ENCODE data around the gene GALNS. TPM values are rescaled to one million over a fixed set of nuclear protein-coding genes. Genes with fewer than 3 reads are reported as not detected.

The GALNS gene
- total and polyA plus RNA-seq, 4 donors: 6.8 to 20.6 (median 10.8) TPM

DNA sequence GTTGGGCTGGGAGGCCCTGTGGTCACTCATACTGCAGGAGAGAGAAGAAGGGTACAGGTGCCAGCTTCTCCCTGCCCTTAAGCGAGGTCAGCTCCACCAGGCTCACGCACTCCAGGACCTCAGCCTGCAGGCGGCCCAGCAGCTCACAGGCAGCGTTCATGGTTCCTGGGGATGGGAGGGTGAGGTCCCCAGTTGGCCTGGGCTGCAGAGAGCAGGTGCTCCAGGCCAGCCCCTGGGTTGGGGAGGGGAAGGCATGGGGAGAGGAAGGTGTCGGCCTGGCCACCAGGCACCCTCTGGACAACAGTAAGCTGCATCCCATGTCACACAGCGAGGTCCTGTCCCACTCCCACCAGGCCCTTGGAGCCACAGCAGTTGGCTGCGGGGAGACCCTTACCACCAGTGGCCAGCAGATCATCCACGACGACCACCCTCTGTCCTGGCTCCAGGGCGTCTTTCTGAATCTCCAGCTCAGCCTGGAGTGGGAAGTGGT, 47.0 kb downstream of the GALNS start:
- no peaks in the 10 kb centered on the region for H3K9me3 ChIP-seq (ENCODE audit: control insufficient read depth in 4 of 4, low read length in 3 of 4)
- H3K4me3 ChIP-seq (ENCODE audit: low read depth in 1 of 3, low read length in 3 of 3): no peak overlapping the region
- H3K27me3 ChIP-seq (ENCODE audit: control insufficient read depth in 4 of 4, insufficient read depth in 4 of 4, low read length in 3 of 4): no peaks in the 10 kb centered on the region
- peaks cover 0 to 8% (median 3%) of the 10 kb centered on the region in 4 donors for H3K36me3 ChIP-seq (ENCODE audit: control insufficient read depth in 4 of 4, insufficient read depth in 3 of 4, low read depth in 1 of 4, low read length in 3 of 4)
- no peak for TF ChIP-seq YY1 (IDR thresholded peaks at IDR 0.05)
- no peak for TF ChIP-seq HNF4G (IDR thresholded peaks at IDR 0.05)
- no peak for TF ChIP-seq GABPA (IDR thresholded peaks at IDR 0.05 in 1 of 2, conservative IDR thresholded peaks at IDR 0.05 in 1 of 2)
- DNase-seq (ENCODE audit: low spot score): no peak
- peaks cover 4 to 29% (median 18%) of the 10 kb centered on the region in 4 donors for H3K4me1 ChIP-seq (ENCODE audit: control insufficient read depth in 4 of 4, insufficient read depth in 4 of 4, low read length in 3 of 4)
- H3K9ac ChIP-seq (ENCODE audit: low read depth in 1 of 2, low read length in 2 of 2): no peak overlapping the region
- 91% methylated on average over 10 of the region's 10 CpGs for WGBS
- H3K27ac ChIP-seq (ENCODE audit: low read depth in 1 of 2, low read length in 2 of 2): no peak overlapping the region

DNA sequence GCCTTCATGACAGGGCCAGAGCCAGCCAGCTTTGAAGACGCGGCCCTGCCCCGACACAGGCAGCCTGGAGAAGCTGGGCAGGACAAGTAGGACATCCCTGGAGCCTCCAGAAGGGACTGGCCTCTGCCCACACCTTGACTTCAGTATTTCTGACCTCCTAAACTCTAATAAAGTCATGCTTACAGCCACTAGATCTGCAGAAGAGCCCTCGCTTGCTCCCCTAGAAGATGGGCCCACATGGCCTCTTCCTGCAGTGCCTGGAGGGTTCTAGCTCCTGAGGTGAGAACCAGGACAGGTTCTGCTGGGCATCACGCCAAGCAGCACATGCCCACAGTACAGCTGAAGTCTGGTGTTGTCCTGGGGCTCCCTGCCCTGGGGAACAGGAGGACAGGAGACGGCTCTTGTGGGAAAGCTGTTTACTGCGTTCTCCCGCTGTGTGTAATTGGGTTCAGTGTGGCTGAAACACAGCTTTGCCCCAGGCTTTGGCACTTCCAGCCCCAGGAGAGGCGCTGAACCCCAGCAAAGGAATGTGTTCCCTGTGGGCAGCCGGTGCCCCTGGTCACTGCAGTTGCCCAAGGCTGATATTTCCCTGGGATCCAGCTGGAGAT, 47.6 kb downstream of the GALNS start:
- no peaks in the 10 kb centered on the region for H3K9me3 ChIP-seq (ENCODE audit: control insufficient read depth in 4 of 4, low read length in 3 of 4)
- WGBS: 94% methylated on average over 10 of the region's 10 CpGs
- peaks cover 9 to 35% (median 22%) of the 10 kb centered on the region in 4 donors for H3K4me1 ChIP-seq (ENCODE audit: control insufficient read depth in 4 of 4, insufficient read depth in 4 of 4, low read length in 3 of 4)
- TF ChIP-seq FOXA1 (IDR thresholded peaks at IDR 0.05): no peak
- TF ChIP-seq, protein P1, sequence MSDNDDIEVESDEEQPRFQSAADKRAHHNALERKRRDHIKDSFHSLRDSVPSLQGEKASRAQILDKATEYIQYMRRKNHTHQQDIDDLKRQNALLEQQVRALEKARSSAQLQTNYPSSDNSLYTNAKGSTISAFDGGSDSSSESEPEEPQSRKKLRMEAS (IDR thresholded peaks at IDR 0.05): no peak
- TF ChIP-seq EGR1 (IDR thresholded peaks at IDR 0.05; ENCODE audit: low read depth in 2 of 2): no peak
- peaks cover 0 to 8% (median 3%) of the 10 kb centered on the region in 4 donors for H3K36me3 ChIP-seq (ENCODE audit: control insufficient read depth in 4 of 4, insufficient read depth in 3 of 4, low read depth in 1 of 4, low read length in 3 of 4)
- DNase-seq (ENCODE audit: low spot score): no peak
- no peak overlapping the region for H3K9ac ChIP-seq (ENCODE audit: low read depth in 1 of 2, low read length in 2 of 2)
- H3K27me3 ChIP-seq (ENCODE audit: control insufficient read depth in 4 of 4, insufficient read depth in 4 of 4, low read length in 3 of 4): no peaks in the 10 kb centered on the region
- no peak overlapping the region for H3K27ac ChIP-seq (ENCODE audit: low read depth in 1 of 2, low read length in 2 of 2)
- H3K4me3 ChIP-seq (ENCODE audit: low read depth in 1 of 3, low read length in 3 of 3): no peak overlapping the region

DNA sequence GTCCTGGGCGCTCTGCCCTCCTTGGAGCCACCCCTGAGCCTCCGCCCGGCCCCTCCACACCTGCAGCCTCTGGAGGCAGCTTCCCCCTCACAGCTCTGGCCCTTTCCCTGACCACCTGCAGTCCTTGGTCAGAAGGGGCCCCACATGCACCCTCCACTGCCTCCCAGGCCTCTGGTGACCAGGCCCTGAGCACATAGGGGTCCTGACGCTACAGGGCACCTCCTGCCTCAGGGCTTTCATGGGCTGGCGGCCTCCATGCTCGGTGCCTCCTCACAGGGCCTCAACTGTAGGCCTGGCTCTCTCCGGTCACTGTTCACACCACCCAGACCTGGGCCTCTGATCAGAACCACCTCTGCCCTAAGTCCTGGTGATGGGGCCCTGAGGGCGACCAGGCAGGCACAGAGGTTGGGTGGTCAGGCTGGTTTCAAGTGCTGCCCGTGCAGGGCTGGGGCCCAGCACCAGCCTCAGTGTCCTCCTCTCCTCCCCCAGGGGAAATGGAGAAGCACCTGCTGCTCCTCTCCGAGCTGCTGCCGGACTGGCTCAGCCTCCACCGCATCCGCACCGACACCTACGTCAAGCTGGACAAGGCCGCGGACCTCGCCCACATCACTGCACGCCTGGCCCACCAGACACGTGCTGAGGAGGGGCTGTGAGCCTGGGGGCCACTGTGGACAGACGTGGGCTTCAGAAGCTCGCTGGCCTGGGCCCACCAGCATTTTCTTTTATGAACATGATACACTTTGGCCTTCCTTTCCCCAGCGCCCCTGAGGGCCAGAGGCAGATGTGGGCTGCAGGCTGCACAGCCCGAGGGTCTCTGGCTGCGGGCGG, 48.9 kb downstream of the GALNS start:
- TF ChIP-seq, protein P2, sequence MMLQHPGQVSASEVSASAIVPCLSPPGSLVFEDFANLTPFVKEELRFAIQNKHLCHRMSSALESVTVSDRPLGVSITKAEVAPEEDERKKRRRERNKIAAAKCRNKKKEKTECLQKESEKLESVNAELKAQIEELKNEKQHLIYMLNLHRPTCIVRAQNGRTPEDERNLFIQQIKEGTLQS (IDR thresholded peaks at IDR 0.05): no peak
- H3K4me1 ChIP-seq (ENCODE audit: control insufficient read depth in 4 of 4, insufficient read depth in 4 of 4, low read length in 3 of 4): peaks cover 13 to 36% (median 24%) of the 10 kb centered on the region in 4 donors
- DNase-seq (ENCODE audit: low spot score): no peak
- no peak overlapping the region for H3K9ac ChIP-seq (ENCODE audit: low read depth in 1 of 2, low read length in 2 of 2)
- peaks cover 0 to 8% (median 3%) of the 10 kb centered on the region in 4 donors for H3K36me3 ChIP-seq (ENCODE audit: control insufficient read depth in 4 of 4, insufficient read depth in 3 of 4, low read depth in 1 of 4, low read length in 3 of 4)
- no peak overlapping the region for H3K27ac ChIP-seq (ENCODE audit: low read depth in 1 of 2, low read length in 2 of 2)
- H3K9me3 ChIP-seq (ENCODE audit: control insufficient read depth in 4 of 4, low read length in 3 of 4): no peaks in the 10 kb centered on the region
- H3K27me3 ChIP-seq (ENCODE audit: control insufficient read depth in 4 of 4, insufficient read depth in 4 of 4, low read length in 3 of 4): no peaks in the 10 kb centered on the region
- 95% methylated on average over 26 of the region's 26 CpGs for WGBS
- no peak overlapping the region for H3K4me3 ChIP-seq (ENCODE audit: low read depth in 1 of 3, low read length in 3 of 3)

DNA sequence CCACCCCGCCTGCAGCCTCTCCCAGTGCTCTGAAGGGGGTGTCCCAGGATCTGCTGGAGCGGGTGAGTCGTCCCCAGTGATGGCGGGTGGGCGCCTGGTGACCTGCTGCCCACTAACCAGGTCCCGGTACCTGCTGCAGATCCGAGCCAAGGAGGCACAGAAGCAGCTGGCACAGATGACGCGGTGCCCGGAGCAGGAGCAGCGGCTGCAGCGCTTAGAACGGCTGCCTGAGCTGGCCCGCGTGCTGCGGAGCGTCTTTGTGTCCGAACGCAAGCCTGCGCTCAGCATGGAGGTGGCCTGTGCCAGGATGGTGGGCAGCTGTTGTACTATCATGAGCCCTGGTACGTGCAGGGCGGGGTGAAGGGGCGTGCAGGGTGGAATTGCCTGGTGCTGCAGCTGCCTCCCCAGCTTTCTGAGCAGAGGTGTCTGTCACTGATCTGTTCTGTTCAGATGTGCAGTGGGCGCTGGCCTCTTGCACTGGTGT, 49.6 kb downstream of the GALNS start:
- no peak overlapping the region for H3K4me3 ChIP-seq (ENCODE audit: low read depth in 1 of 3, low read length in 3 of 3)
- no peaks in the 10 kb centered on the region for H3K9me3 ChIP-seq (ENCODE audit: control insufficient read depth in 4 of 4, low read length in 3 of 4)
- H3K36me3 ChIP-seq (ENCODE audit: control insufficient read depth in 4 of 4, insufficient read depth in 3 of 4, low read depth in 1 of 4, low read length in 3 of 4): peaks cover 0 to 8% (median 3%) of the 10 kb centered on the region in 4 donors
- 95% methylated on average over 24 of the region's 24 CpGs for WGBS
- H3K27me3 ChIP-seq (ENCODE audit: control insufficient read depth in 4 of 4, insufficient read depth in 4 of 4, low read length in 3 of 4): no peaks in the 10 kb centered on the region
- no peak for DNase-seq (ENCODE audit: low spot score)
- peaks cover 13 to 37% (median 19%) of the 10 kb centered on the region in 4 donors for H3K4me1 ChIP-seq (ENCODE audit: control insufficient read depth in 4 of 4, insufficient read depth in 4 of 4, low read length in 3 of 4)
- no peak overlapping the region for H3K27ac ChIP-seq (ENCODE audit: low read depth in 1 of 2, low read length in 2 of 2)
- H3K9ac ChIP-seq (ENCODE audit: low read depth in 1 of 2, low read length in 2 of 2): no peak overlapping the region
- TF ChIP-seq, protein P3, sequence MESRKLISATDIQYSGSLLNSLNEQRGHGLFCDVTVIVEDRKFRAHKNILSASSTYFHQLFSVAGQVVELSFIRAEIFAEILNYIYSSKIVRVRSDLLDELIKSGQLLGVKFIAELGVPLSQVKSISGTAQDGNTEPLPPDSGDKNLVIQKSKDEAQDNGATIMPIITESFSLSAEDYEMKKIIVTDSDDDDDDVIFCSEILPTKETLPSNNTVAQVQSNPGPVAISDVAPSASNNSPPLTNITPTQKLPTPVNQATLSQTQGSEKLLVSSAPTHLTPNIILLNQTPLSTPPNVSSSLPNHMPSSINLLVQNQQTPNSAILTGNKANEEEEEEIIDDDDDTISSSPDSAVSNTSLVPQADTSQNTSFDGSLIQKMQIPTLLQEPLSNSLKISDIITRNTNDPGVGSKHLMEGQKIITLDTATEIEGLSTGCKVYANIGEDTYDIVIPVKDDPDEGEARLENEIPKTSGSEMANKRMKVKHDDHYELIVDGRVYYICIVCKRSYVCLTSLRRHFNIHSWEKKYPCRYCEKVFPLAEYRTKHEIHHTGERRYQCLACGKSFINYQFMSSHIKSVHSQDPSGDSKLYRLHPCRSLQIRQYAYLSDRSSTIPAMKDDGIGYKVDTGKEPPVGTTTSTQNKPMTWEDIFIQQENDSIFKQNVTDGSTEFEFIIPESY (IDR thresholded peaks at IDR 0.05): no peak
- TF ChIP-seq JUND (IDR thresholded peaks at IDR 0.05) (no peak), FOXA1 (IDR thresholded peaks at IDR 0.05) (no peak), YY1 (IDR thresholded peaks at IDR 0.05) (no peak), HNF4A (conservative IDR thresholded peaks at IDR 0.05) (no peak), HNF4G (IDR thresholded peaks at IDR 0.05) (no peak), GABPA (IDR thresholded peaks at IDR 0.05 in 1 of 2, conservative IDR thresholded peaks at IDR 0.05 in 1 of 2) (no peak), NR2F2 (IDR thresholded peaks at IDR 0.05) (no peak)
- TF ChIP-seq, protein P4, sequence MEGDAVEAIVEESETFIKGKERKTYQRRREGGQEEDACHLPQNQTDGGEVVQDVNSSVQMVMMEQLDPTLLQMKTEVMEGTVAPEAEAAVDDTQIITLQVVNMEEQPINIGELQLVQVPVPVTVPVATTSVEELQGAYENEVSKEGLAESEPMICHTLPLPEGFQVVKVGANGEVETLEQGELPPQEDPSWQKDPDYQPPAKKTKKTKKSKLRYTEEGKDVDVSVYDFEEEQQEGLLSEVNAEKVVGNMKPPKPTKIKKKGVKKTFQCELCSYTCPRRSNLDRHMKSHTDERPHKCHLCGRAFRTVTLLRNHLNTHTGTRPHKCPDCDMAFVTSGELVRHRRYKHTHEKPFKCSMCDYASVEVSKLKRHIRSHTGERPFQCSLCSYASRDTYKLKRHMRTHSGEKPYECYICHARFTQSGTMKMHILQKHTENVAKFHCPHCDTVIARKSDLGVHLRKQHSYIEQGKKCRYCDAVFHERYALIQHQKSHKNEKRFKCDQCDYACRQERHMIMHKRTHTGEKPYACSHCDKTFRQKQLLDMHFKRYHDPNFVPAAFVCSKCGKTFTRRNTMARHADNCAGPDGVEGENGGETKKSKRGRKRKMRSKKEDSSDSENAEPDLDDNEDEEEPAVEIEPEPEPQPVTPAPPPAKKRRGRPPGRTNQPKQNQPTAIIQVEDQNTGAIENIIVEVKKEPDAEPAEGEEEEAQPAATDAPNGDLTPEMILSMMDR (IDR thresholded peaks at IDR 0.05; ENCODE audit: low read depth, low read length, missing input control): no peak
- TF ChIP-seq, protein P2 (IDR thresholded peaks at IDR 0.05): no peak
